Measurements from ENCODE around the gene CDC40.

DNA sequence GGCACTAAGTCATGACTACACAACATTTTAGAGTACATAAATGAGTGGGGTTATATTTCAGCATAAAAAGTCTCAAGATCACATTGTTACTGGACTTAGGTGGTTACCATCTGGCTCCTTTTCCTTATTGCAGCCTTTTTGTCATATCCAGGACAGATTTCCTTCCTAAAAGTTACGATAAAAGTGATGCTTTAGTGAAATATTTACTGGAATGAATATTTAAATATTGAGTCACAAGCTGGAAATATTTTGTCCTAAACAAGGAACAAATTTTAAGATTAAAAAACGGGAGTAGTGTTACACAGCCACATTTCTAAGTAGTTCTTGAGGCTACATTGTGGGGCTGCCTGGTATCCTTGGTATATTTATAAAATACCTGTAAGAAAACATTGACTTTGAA is 52.2 kb downstream of the CDC40 start:
- TF ChIP-seq, protein P1, sequence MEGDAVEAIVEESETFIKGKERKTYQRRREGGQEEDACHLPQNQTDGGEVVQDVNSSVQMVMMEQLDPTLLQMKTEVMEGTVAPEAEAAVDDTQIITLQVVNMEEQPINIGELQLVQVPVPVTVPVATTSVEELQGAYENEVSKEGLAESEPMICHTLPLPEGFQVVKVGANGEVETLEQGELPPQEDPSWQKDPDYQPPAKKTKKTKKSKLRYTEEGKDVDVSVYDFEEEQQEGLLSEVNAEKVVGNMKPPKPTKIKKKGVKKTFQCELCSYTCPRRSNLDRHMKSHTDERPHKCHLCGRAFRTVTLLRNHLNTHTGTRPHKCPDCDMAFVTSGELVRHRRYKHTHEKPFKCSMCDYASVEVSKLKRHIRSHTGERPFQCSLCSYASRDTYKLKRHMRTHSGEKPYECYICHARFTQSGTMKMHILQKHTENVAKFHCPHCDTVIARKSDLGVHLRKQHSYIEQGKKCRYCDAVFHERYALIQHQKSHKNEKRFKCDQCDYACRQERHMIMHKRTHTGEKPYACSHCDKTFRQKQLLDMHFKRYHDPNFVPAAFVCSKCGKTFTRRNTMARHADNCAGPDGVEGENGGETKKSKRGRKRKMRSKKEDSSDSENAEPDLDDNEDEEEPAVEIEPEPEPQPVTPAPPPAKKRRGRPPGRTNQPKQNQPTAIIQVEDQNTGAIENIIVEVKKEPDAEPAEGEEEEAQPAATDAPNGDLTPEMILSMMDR (conservative IDR thresholded peaks at IDR 0.05 in 1 of 2, IDR thresholded peaks at IDR 0.05 in 1 of 2; ENCODE audit: low read depth in 1 of 2, low read length in 2 of 2) = no peak
- TF ChIP-seq EZH2 (IDR thresholded peaks at IDR 0.05; ENCODE audit: low read length, missing control alignments) = no peak

Data from fibroblast of lung (primary cell).